T-helper 1 cell treated with Interleukin-12 subunit alpha and Interleukin-12 subunit beta and Interleukin-4 antibody, amounts not matched to agents 30 μg/mL and 1 μg/mL, for 36 hours (primary cell): ENCODE results near the gene PDE3B.
"Not testable (repeated sequence)": the region's sequence is repeated elsewhere in the genome, so short reads cannot be mapped to it uniquely, and the experiment has no call there.

Source experiments
- H3K27ac Mint-ChIP-seq: one replicate; pipeline ENCODE4 v1.8.0; 2021; ENCODE audit warnings: mild to moderate bottlenecking, mixed read lengths
- H3K27me3 Mint-ChIP-seq: one replicate; pipeline ENCODE4 v1.8.0; 2021; ENCODE audit warnings: low read depth, mixed read lengths
- H3K36me3 Mint-ChIP-seq: one replicate; pipeline ENCODE4 v1.8.0; 2021; ENCODE audit warnings: low read depth, mixed read lengths
- H3K4me1 Mint-ChIP-seq: one replicate; pipeline ENCODE4 v1.8.0; 2021; ENCODE audit warnings: low read depth, mixed read lengths
- H3K4me3 Mint-ChIP-seq: one replicate; pipeline ENCODE4 v1.8.0; 2021; ENCODE audit warnings: mild to moderate bottlenecking, moderate library complexity, mixed read lengths
- H3K9me3 Mint-ChIP-seq: one replicate; pipeline ENCODE4 v1.8.0; 2021; ENCODE audit warnings: mixed read lengths

PDE3B gene

GRCh38 chr11:14626650-14627049 is 17.0 kb upstream of the PDE3B start:
- Mint-ChIP-seq H3K27ac (peak overlapping the region; percentile 1), H3K9me3 (peaks cover 16% of the 10 kb centered on the region), H3K4me1 (peaks cover 39% of the 10 kb centered on the region), H3K36me3 (peaks cover 49% of the 10 kb centered on the region), H3K27me3 (no peaks in the 10 kb centered on the region), H3K4me3 (no peak overlapping the region)

GRCh38 chr11:14633506-14634224 is 9.9 kb upstream of the PDE3B start:
- H3K4me1 Mint-ChIP-seq: peaks cover 41% of the 10 kb centered on the region
- not testable (repeated sequence) for H3K27me3 Mint-ChIP-seq, H3K4me3 Mint-ChIP-seq, H3K27ac Mint-ChIP-seq
- H3K9me3 Mint-ChIP-seq: peaks cover 21% of the 10 kb centered on the region
- peaks cover 40% of the 10 kb centered on the region for H3K36me3 Mint-ChIP-seq

- Mint-ChIP-seq H3K36me3 (peaks cover 43% of the 10 kb centered on the region), H3K27me3 (no peaks in the 10 kb centered on the region), H3K4me1 (peaks cover 46% of the 10 kb centered on the region), H3K9me3 (peaks cover 21% of the 10 kb centered on the region), H3K27ac (peak overlapping the region; percentile 41), H3K4me3 (peak overlapping the region; percentile 12)
Observed at GRCh38 chr11:14634813-14635212, 8.8 kb upstream of the PDE3B start.

- H3K27me3 Mint-ChIP-seq: no peaks in the 10 kb centered on the region
- H3K4me3 Mint-ChIP-seq: no peak overlapping the region
- peaks cover 47% of the 10 kb centered on the region for H3K36me3 Mint-ChIP-seq
- H3K27ac Mint-ChIP-seq: peak overlapping the region; percentile 50
- peaks cover 53% of the 10 kb centered on the region for H3K4me1 Mint-ChIP-seq
- H3K9me3 Mint-ChIP-seq: peaks cover 21% of the 10 kb centered on the region
Observed at GRCh38 chr11:14635546-14635945, 8.1 kb upstream of the PDE3B start.

- Mint-ChIP-seq H3K27me3 (no peaks in the 10 kb centered on the region), H3K4me1 (peaks cover 59% of the 10 kb centered on the region), H3K27ac (peak overlapping the region; percentile 70), H3K9me3 (peaks cover 16% of the 10 kb centered on the region), H3K36me3 (peaks cover 47% of the 10 kb centered on the region), H3K4me3 (peak overlapping the region; percentile 50)
Observed at GRCh38 chr11:14636119-14636518, 7.5 kb upstream of the PDE3B start.

- peaks cover 53% of the 10 kb centered on the region for H3K36me3 Mint-ChIP-seq
- no peaks in the 10 kb centered on the region for H3K27me3 Mint-ChIP-seq
- no peak overlapping the region for H3K4me3 Mint-ChIP-seq
- peaks cover 12% of the 10 kb centered on the region for H3K9me3 Mint-ChIP-seq
- H3K27ac Mint-ChIP-seq: no peak overlapping the region
- H3K4me1 Mint-ChIP-seq: peaks cover 77% of the 10 kb centered on the region
Observed at GRCh38 chr11:14637868-14638409, 5.7 kb upstream of the PDE3B start.

- H3K27me3 Mint-ChIP-seq: no peaks in the 10 kb centered on the region
- H3K4me1 Mint-ChIP-seq: peaks cover 75% of the 10 kb centered on the region
- peaks cover 12% of the 10 kb centered on the region for H3K9me3 Mint-ChIP-seq
- H3K4me3 Mint-ChIP-seq: peak overlapping the region; percentile 52
- H3K36me3 Mint-ChIP-seq: peaks cover 52% of the 10 kb centered on the region
- H3K27ac Mint-ChIP-seq: peak overlapping the region; percentile 50
Observed at GRCh38 chr11:14638561-14638960, 5.0 kb upstream of the PDE3B start.

- Mint-ChIP-seq H3K27ac (no peak overlapping the region), H3K36me3 (peaks cover 44% of the 10 kb centered on the region), H3K4me3 (peak overlapping the region; percentile 83), H3K27me3 (no peaks in the 10 kb centered on the region), H3K4me1 (peaks cover 50% of the 10 kb centered on the region), H3K9me3 (peaks cover 4% of the 10 kb centered on the region)
Observed at GRCh38 chr11:14641801-14642200, 1.8 kb upstream of the PDE3B start.

- peaks cover 42% of the 10 kb centered on the region for H3K36me3 Mint-ChIP-seq
Observed at GRCh38 chr11:14642453-14642852, 1.2 kb upstream of the PDE3B start.

GRCh38 chr11:14642873-14643696 is 519 bp upstream of the PDE3B start:
- H3K4me3 Mint-ChIP-seq: peak overlapping the region; percentile 83
- peaks cover 45% of the 10 kb centered on the region for H3K36me3 Mint-ChIP-seq
- peak overlapping the region; percentile 67 for H3K27ac Mint-ChIP-seq
- no peaks in the 10 kb centered on the region for H3K27me3 Mint-ChIP-seq
- H3K4me1 Mint-ChIP-seq: peaks cover 47% of the 10 kb centered on the region
- no peaks in the 10 kb centered on the region for H3K9me3 Mint-ChIP-seq

More at GRCh38 chr11:14642453-14642852, 1.2 kb upstream of the PDE3B start:
- Mint-ChIP-seq H3K27ac (peak overlapping the region; percentile 67), H3K4me1 (peaks cover 46% of the 10 kb centered on the region), H3K4me3 (peak overlapping the region; percentile 83), H3K9me3 (no peaks in the 10 kb centered on the region), H3K27me3 (no peaks in the 10 kb centered on the region)

- Mint-ChIP-seq H3K36me3 (peaks cover 53% of the 10 kb centered on the region), H3K27me3 (no peaks in the 10 kb centered on the region)
Observed at GRCh38 chr11:14644226-14645014, 816 bp downstream of the PDE3B start.

GRCh38 chr11:14645015-14645912 is 1.7 kb downstream of the PDE3B start:
- H3K27ac Mint-ChIP-seq: peak overlapping the region; percentile 79
- peaks cover 51% of the 10 kb centered on the region for H3K4me1 Mint-ChIP-seq
- H3K9me3 Mint-ChIP-seq: no peaks in the 10 kb centered on the region
- peak overlapping the region; percentile 91 for H3K4me3 Mint-ChIP-seq
- no peaks in the 10 kb centered on the region for H3K27me3 Mint-ChIP-seq
- H3K36me3 Mint-ChIP-seq: peaks cover 54% of the 10 kb centered on the region

More at GRCh38 chr11:14644226-14645014, 816 bp downstream of the PDE3B start:
- Mint-ChIP-seq H3K9me3 (no peaks in the 10 kb centered on the region), H3K4me3 (peak overlapping the region; percentile 91), H3K4me1 (peaks cover 52% of the 10 kb centered on the region), H3K27ac (peak overlapping the region; percentile 79)
